GM18909 (cell line): ENCODE data around the gene SAFB.
"Not testable (repeated sequence)": the region's sequence is repeated elsewhere in the genome, so short reads cannot be mapped to it uniquely, and the experiment has no call there.

ENCODE experiments used
- ATAC-seq: cut with Tn5 transposase; IDR thresholded peaks from one replicate; pipeline ENCODE4 v1.9.1; 2021; ENCODE audit warnings: mild to moderate bottlenecking; ENCODE audit not compliant: unreplicated experiment, poor library complexity

SAFB gene

GRCh38 chr19:5594521-5594950, 28.3 kb upstream of the SAFB start:
- ATAC-seq: no peak

- ATAC-seq: no peak
Observed at GRCh38 chr19:5595129-5595528, 27.8 kb upstream of the SAFB start.

- no peak for ATAC-seq
Observed at GRCh38 chr19:5595745-5596144, 27.1 kb upstream of the SAFB start.

- no peak for ATAC-seq
Observed at GRCh38 chr19:5600797-5601196, 22.1 kb upstream of the SAFB start.

GRCh38 chr19:5603626-5604025, 19.3 kb upstream of the SAFB start:
- no peak for ATAC-seq

- no peak for ATAC-seq
Observed at GRCh38 chr19:5605362-5605761, 17.5 kb upstream of the SAFB start.

GRCh38 chr19:5607318-5608275, 15.3 kb upstream of the SAFB start:
- no peak for ATAC-seq

- no peak for ATAC-seq
Observed at GRCh38 chr19:5608291-5608690, 14.6 kb upstream of the SAFB start.

- not testable (repeated sequence) for ATAC-seq
Observed at GRCh38 chr19:5608766-5609165, 14.1 kb upstream of the SAFB start.

- no peak for ATAC-seq
Observed at GRCh38 chr19:5609881-5610448, 12.9 kb upstream of the SAFB start.

GRCh38 chr19:5612891-5613865, 9.7 kb upstream of the SAFB start:
- no peak for ATAC-seq

- ATAC-seq: no peak
Observed at GRCh38 chr19:5615756-5616327, 7.0 kb upstream of the SAFB start.

GRCh38 chr19:5617080-5617479, 5.8 kb upstream of the SAFB start:
- no peak for ATAC-seq

GRCh38 chr19:5618591-5618990, 4.3 kb upstream of the SAFB start:
- no peak for ATAC-seq

- ATAC-seq: no peak
Observed at GRCh38 chr19:5619946-5620345, 2.9 kb upstream of the SAFB start.

- ATAC-seq: no peak
Observed at GRCh38 chr19:5621311-5621944, 1.5 kb upstream of the SAFB start.

GRCh38 chr19:5621945-5622464, 878 bp upstream of the SAFB start:
- ATAC-seq: no peak

GRCh38 chr19:5623397-5624017, 624 bp downstream of the SAFB start:
- no peak for ATAC-seq

GRCh38 chr19:5624018-5624663, 1.3 kb downstream of the SAFB start:
- no peak for ATAC-seq
